CD14-positive monocyte (primary cell): ENCODE data around the gene GPC2. TPM values are rescaled to one million over a fixed set of nuclear protein-coding genes. Genes with fewer than 3 reads are reported as not detected.

Experiments
- DNase-seq, 3 donors: peaks; one replicate each; pipeline ENCODE4 v3.0.0-alpha.2; 2011 to 2022
- H2AFZ ChIP-seq: 2 replicates; pipeline ENCODE4 v1.6.0; 2012; ENCODE audit warnings: mild to moderate bottlenecking, low read depth, low read length, inconsistent platforms; ENCODE audit not compliant: insufficient read depth, poor library complexity, severe bottlenecking
- H3K27ac ChIP-seq, 2 donors: 1 replicate in 1 of 2; 2 replicates in 1 of 2; pipeline ENCODE4 v1.5.1; 2012 to 2013; ENCODE audit warnings: low read length in 2 of 2, control low read depth in 1 of 2, inconsistent platforms in 1 of 2, low read depth in 1 of 2, mild to moderate bottlenecking in 1 of 2
- H3K27me3 ChIP-seq, 2 donors: one replicate each; pipeline versions ENCODE4 v1.6.0 to v1.6.1; 2011 to 2013; ENCODE audit warnings: low read length in 2 of 2; ENCODE audit not compliant: control insufficient read depth in 2 of 2, insufficient read depth in 2 of 2
- H3K36me3 ChIP-seq, 2 donors: replicated peaks in 1 of 2; 1 replicate in 1 of 2; 2 replicates in 1 of 2; pipeline versions ENCODE4 v1.5.1 to v1.6.1; 2012 to 2013; ENCODE audit warnings: low read length in 2 of 2, control low read depth in 1 of 2, inconsistent platforms in 1 of 2, mild to moderate bottlenecking in 1 of 2; ENCODE audit not compliant: insufficient read depth in 2 of 2, control insufficient read depth in 1 of 2
- H3K4me1 ChIP-seq, 2 donors: 1 replicate in 1 of 2; 2 replicates in 1 of 2; pipeline versions ENCODE4 v1.5.1 to v1.6.1; 2012 to 2013; ENCODE audit warnings: low read length in 2 of 2, control low read depth in 1 of 2, inconsistent platforms in 1 of 2, mild to moderate bottlenecking in 1 of 2, moderate library complexity in 1 of 2; ENCODE audit not compliant: insufficient read depth in 2 of 2, control insufficient read depth in 1 of 2
- H3K4me2 ChIP-seq: replicated peaks from 2 replicates; pipeline ENCODE3; 2012; ENCODE audit warnings: low read length, moderate library complexity, mild to moderate bottlenecking; ENCODE audit not compliant: poor library complexity, severe bottlenecking; ENCODE audit errors: extremely low read depth
- H3K4me3 ChIP-seq, 3 experiments: fragments of 200-600 bp in 1 of 3; sonication (generic) in 1 of 3; replicated peaks in 1 of 3; 1 replicate in 2 of 3; 2 replicates in 1 of 3; pipeline ENCODE4 v1.5.1; 2011 to 2013; ENCODE audit warnings: low read length in 3 of 3, mild to moderate bottlenecking in 3 of 3, control low read depth in 2 of 3, low read depth in 2 of 3, inconsistent platforms in 1 of 3, moderate library complexity in 1 of 3
- H3K79me2 ChIP-seq: 2 replicates; pipeline ENCODE4 v1.6.0; 2012; ENCODE audit warnings: mild to moderate bottlenecking, control low read depth, inconsistent platforms, low read length, moderate library complexity; ENCODE audit not compliant: insufficient read depth
- H3K9ac ChIP-seq: 2 replicates; pipeline ENCODE4 v1.6.0; 2017; ENCODE audit warnings: low read length, mild to moderate bottlenecking; ENCODE audit not compliant: insufficient read depth, poor library complexity, severe bottlenecking
- H3K9me3 ChIP-seq, 2 donors: replicated peaks in 1 of 2; 1 replicate in 1 of 2; 2 replicates in 1 of 2; pipeline versions ENCODE4 v1.5.1 to v1.6.1; 2012 to 2013; ENCODE audit warnings: low read length in 2 of 2, control low read depth in 1 of 2; ENCODE audit not compliant: control insufficient read depth in 1 of 2, insufficient read depth in 1 of 2
- H4K20me1 ChIP-seq: 2 replicates; pipeline ENCODE4 v1.6.0; 2012; ENCODE audit warnings: mild to moderate bottlenecking, low read length, control low read depth, moderate library complexity; ENCODE audit not compliant: insufficient read depth
- H3K27ac Mint-ChIP-seq, 7 donors: one replicate each; pipeline ENCODE4 v1.8.0; 2020; ENCODE audit warnings: mild to moderate bottlenecking in 7 of 7, mixed read lengths in 7 of 7, moderate library complexity in 6 of 7, inconsistent platforms in 2 of 7
- H3K27me3 Mint-ChIP-seq, 3 donors: one replicate each; pipeline ENCODE4 v1.8.0; 2021 to 2022; ENCODE audit warnings: low read depth in 3 of 3, mild to moderate bottlenecking in 3 of 3, mixed read lengths in 3 of 3, moderate library complexity in 3 of 3, inconsistent platforms in 1 of 3
- H3K36me3 Mint-ChIP-seq, 2 donors: one replicate each; pipeline ENCODE4 v1.8.0; 2020; ENCODE audit warnings: mixed read lengths in 2 of 2, inconsistent platforms in 1 of 2, mild to moderate bottlenecking in 1 of 2
- H3K4me1 Mint-ChIP-seq: one replicate; pipeline ENCODE4 v1.8.0; 2020; ENCODE audit warnings: mild to moderate bottlenecking, mixed read lengths
- H3K4me3 Mint-ChIP-seq, 2 donors: one replicate each; pipeline ENCODE4 v1.8.0; 2020; ENCODE audit warnings: mild to moderate bottlenecking in 2 of 2, mixed read lengths in 2 of 2, moderate library complexity in 1 of 2
- H3K9me3 Mint-ChIP-seq, 7 donors: one replicate each; pipeline ENCODE4 v1.8.0; 2020 to 2022; ENCODE audit warnings: mixed read lengths in 7 of 7, mild to moderate bottlenecking in 6 of 7, moderate library complexity in 6 of 7, inconsistent platforms in 2 of 7
- WGBS: methylation state at CpG from one replicate; pipeline ENCODE4 v1.1.5; 2013; ENCODE audit warnings: missing lambda C conversion rate; ENCODE audit not compliant: insufficient coverage; 5-methylcytosine and 5-hydroxymethylcytosine counted together
- intact Hi-C, 2 donors: fragments of 100-400 bp; cut with micrococcal nuclease; formaldehyde crosslinking; loops; one replicate each; pipeline versions ENCODE4 v1.15.0 to v1.15.1; 2023
- polyA plus RNA-seq, 3 donors: library from polyadenylated mRNA; depleted of rRNA in 1 of 3; unstranded in 2 of 3; stranded (reverse) in 1 of 3; fragments of 300-500 nt in 2 of 3; fragments of >200 nt in 1 of 3; fragmentation: Illumina TruSeq in 2 of 3; gene quantifications; 1 replicate in 2 of 3; 2 replicates in 1 of 3; pipeline ENCODE4 v1.2.3, GENCODE V29; 2012 to 2021
- TF ChIP-seq, protein P1 (sequence below): fragments of 200-600 bp; IDR thresholded peaks from one replicate; pipeline ENCODE4 v1.8.0; 2022; ENCODE audit warnings: antibody characterized with exemption, mild to moderate bottlenecking

GPC2 gene
- polyA plus RNA-seq, 3 donors: 0.91 TPM; not detected in 2

DNA sequence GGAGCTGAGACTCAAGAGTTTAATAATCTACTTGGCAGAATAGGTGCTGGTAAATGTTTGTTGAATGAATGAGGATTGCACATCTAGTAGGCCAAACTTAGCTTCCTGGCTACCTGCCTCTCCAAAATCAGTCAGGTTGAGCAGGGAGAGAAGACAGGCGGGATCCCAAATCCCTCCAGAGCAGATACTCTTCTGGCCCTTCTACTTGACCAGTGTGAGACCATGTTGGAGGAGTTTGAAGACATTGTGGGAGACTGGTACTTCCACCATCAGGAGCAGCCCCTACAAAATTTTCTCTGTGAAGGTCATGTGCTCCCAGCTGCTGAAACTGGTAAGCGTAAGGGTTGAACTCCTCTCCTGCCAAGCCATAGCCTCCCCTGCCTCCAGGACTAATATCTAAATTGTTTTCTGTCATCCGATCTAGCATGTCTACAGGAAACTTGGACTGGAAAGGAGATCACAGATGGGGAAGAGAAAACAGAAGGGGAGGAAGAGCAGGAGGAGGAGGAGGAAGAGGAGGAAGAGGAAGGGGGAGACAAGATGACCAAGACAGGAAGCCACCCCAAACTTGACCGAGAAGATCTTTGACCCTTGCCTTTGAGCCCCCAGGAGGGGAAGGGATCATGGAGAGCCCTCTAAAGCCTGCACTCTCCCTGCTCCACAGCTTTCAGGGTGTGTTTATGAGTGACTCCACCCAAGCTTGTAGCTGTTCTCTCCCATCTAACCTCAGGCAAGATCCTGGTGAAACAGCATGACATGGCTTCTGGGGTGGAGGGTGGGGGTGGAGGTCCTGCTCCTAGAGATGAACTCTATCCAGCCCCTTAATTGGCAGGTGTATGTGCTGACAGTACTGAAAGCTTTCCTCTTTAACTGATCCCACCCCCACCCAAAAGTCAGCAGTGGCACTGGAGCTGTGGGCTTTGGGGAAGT, 52.6 kb downstream of the GPC2 start:
- Histone ChIP-seq H3K36me3 (no peaks in the 10 kb centered on the region), H3K4me2 (peak overlapping the region; percentile 53), H4K20me1 (peaks cover 3% of the 10 kb centered on the region), H3K9me3 (no peaks in the 10 kb centered on the region), H3K79me2 (peaks cover 17% of the 10 kb centered on the region), H3K9ac (peak overlapping the region; percentile 33), H3K4me1 (peaks cover 52 to 63% of the 10 kb centered on the region in 2 donors), H3K27me3 (peaks cover 0 to 14% of the 10 kb centered on the region in 2 donors), H3K4me3 (peak overlapping the region in 1 of 3 experiments; percentile 43), H3K27ac (peak overlapping the region in 1 of 2 donors; percentile 62), H2AFZ (no peak overlapping the region)
- intact Hi-C loops: loop anchor here in 1 of 2 donors (5.0 to 10.0 kb wide), 2 partner anchors 202 to 550 kb away; partner anchors contain the start of gene GNB2
- peaks cover 0 to 3% (median 0%) of the 10 kb centered on the region in 7 donors for H3K9me3 Mint-ChIP-seq
- peak overlapping the region; percentile 11 to 79 (median 64) for H3K27ac Mint-ChIP-seq
- H3K4me1 Mint-ChIP-seq: peaks cover 55% of the 10 kb centered on the region
- WGBS: 40% methylated on average over 1 of the region's 4 CpGs
- TF ChIP-seq, protein P1, sequence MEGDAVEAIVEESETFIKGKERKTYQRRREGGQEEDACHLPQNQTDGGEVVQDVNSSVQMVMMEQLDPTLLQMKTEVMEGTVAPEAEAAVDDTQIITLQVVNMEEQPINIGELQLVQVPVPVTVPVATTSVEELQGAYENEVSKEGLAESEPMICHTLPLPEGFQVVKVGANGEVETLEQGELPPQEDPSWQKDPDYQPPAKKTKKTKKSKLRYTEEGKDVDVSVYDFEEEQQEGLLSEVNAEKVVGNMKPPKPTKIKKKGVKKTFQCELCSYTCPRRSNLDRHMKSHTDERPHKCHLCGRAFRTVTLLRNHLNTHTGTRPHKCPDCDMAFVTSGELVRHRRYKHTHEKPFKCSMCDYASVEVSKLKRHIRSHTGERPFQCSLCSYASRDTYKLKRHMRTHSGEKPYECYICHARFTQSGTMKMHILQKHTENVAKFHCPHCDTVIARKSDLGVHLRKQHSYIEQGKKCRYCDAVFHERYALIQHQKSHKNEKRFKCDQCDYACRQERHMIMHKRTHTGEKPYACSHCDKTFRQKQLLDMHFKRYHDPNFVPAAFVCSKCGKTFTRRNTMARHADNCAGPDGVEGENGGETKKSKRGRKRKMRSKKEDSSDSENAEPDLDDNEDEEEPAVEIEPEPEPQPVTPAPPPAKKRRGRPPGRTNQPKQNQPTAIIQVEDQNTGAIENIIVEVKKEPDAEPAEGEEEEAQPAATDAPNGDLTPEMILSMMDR: no peak
- peak overlapping the region; percentile 22 to 32 for H3K4me3 Mint-ChIP-seq
- H3K27me3 Mint-ChIP-seq: peaks cover 10 to 17% (median 13%) of the 10 kb centered on the region in 3 donors
- H3K36me3 Mint-ChIP-seq: peaks cover 2 to 3% of the 10 kb centered on the region in 2 donors
- DNase-seq: no peak

DNA sequence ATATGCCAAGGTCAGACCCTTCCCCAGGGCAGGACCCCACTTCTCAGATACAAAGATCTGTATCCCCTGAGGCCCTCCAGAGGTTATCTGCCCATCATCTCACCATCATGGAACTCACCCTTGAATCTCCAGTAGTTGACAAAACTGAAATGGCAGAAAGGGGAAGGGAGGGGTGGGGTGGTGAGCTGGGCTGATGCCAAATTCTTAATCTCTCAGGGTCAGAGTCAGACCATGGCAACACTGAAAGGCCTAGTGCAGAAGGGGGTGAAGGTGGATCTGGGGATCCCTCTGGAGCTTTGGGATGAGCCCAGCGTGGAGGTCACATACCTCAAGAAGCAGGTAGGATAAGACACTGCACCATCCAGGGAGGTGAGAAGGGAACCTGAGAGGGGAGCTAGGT, 54.6 kb downstream of the GPC2 start:
- Mint-ChIP-seq H3K36me3 (peaks cover 2 to 3% of the 10 kb centered on the region in 2 donors), H3K27ac (peak overlapping the region in 4 of 7 donors; percentile 41 to 64 (median 51)), H3K27me3 (no peaks in the 10 kb centered on the region), H3K4me1 (peaks cover 59% of the 10 kb centered on the region), H3K9me3 (peaks cover 0 to 1% (median 0%) of the 10 kb centered on the region in 7 donors), H3K4me3 (no peak overlapping the region)
- no peaks in the 10 kb centered on the region for H3K27me3 ChIP-seq
- H2AFZ ChIP-seq: no peak overlapping the region
- H3K27ac ChIP-seq: no peak overlapping the region
- H3K4me3 ChIP-seq: no peak overlapping the region
- no peaks in the 10 kb centered on the region for H3K36me3 ChIP-seq
- peaks cover 3% of the 10 kb centered on the region for H4K20me1 ChIP-seq
- TF ChIP-seq, protein P1: no peak
- 100% methylated on average over 1 of the region's 1 CpG for WGBS
- H3K4me1 ChIP-seq: peaks cover 55 to 64% of the 10 kb centered on the region in 2 donors
- intact Hi-C loops: loop anchor here in 1 of 2 donors (10.0 kb wide), 1 partner anchor 552 kb away; the partner anchor contains the start of gene GNB2
- H3K9me3 ChIP-seq: no peaks in the 10 kb centered on the region
- peaks cover 28% of the 10 kb centered on the region for H3K79me2 ChIP-seq
- no peak overlapping the region for H3K9ac ChIP-seq
- no peak for DNase-seq
- no peak overlapping the region for H3K4me2 ChIP-seq
